ENCODE measurements around the gene RAMACL. TPM values are rescaled to one million over a fixed set of nuclear protein-coding genes. Genes with fewer than 3 reads are reported as not detected.

The RAMACL gene
- total RNA-seq, 1 experiment from 2014 or later: 0.26 TPM

GRCh38 chr6:166595061-166595780, 8.7 kb upstream of the RAMACL start:
- no peak for ATAC-seq
- TF ChIP-seq EZH2phosphoT487 (IDR thresholded peaks at IDR 0.05; ENCODE audit: borderline replicate concordance, low read length) (no peak), EZH2 (IDR thresholded peaks at IDR 0.05; ENCODE audit: low read length, unreplicated experiment) (no peak)
- TF ChIP-seq, protein P1, sequence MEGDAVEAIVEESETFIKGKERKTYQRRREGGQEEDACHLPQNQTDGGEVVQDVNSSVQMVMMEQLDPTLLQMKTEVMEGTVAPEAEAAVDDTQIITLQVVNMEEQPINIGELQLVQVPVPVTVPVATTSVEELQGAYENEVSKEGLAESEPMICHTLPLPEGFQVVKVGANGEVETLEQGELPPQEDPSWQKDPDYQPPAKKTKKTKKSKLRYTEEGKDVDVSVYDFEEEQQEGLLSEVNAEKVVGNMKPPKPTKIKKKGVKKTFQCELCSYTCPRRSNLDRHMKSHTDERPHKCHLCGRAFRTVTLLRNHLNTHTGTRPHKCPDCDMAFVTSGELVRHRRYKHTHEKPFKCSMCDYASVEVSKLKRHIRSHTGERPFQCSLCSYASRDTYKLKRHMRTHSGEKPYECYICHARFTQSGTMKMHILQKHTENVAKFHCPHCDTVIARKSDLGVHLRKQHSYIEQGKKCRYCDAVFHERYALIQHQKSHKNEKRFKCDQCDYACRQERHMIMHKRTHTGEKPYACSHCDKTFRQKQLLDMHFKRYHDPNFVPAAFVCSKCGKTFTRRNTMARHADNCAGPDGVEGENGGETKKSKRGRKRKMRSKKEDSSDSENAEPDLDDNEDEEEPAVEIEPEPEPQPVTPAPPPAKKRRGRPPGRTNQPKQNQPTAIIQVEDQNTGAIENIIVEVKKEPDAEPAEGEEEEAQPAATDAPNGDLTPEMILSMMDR (conservative IDR thresholded peaks at IDR 0.05; ENCODE audit: low read depth, low read length): no peak
- Histone ChIP-seq H3K4me2 (ENCODE audit: low read length) (no peak overlapping the region), H3K27me3 (ENCODE audit: low read length) (no peaks in the 10 kb centered on the region), H3K9me3 (ENCODE audit: low read length) (no peaks in the 10 kb centered on the region), H3K27ac (ENCODE audit: low read length) (no peak overlapping the region), H3K9me2 (replicated peaks; ENCODE audit: low read length) (no peaks in the 10 kb centered on the region), H3K79me2 (ENCODE audit: low read length) (no peaks in the 10 kb centered on the region), H2AFZ (ENCODE audit: low read length) (no peak overlapping the region), H3K4me1 (ENCODE audit: insufficient read depth, low read length) (no peaks in the 10 kb centered on the region), H3F3A (ENCODE audit: low read length, unreplicated experiment) (no peaks in the 10 kb centered on the region), H4K20me1 (ENCODE audit: low read length) (no peaks in the 10 kb centered on the region), H3K9ac (ENCODE audit: low read length) (no peak overlapping the region), H3K4me3 (ENCODE audit: low read length) (no peak overlapping the region), H3K36me3 (ENCODE audit: low read depth, low read length) (no peaks in the 10 kb centered on the region)
- no peak for DNase-seq
- no TSS peak for BruUV-seq (replicated peaks)
- intact Hi-C loops (cut with micrococcal nuclease): no loop called here
- CTCF ChIA-PET: no interaction called here
- POLR2A ChIA-PET (ENCODE audit: unreplicated experiment): no interaction called here

DNA sequence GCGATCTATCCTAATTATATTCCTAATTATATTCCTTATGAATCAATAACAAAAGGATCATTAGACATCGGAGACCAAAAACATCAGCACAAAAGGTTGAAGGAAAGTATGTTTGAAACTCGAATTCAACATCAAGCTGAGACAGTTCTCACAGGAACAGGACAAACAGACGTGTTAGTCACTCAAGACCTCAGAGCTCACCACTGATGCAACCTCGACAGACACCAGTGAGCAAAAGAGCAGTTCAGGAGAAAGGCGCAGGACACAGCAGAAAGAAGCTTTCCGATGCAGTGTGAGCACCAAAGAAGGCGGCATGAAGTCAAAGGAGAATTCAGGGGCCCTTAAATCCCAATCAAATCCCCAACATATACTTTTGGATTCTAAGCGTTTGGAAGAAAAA, 6.3 kb upstream of the RAMACL start:
- TF ChIP-seq EZH2phosphoT487 (IDR thresholded peaks at IDR 0.05; ENCODE audit: borderline replicate concordance, low read length) (no peak), EZH2 (IDR thresholded peaks at IDR 0.05; ENCODE audit: low read length, unreplicated experiment) (no peak)
- TF ChIP-seq, protein P1 (conservative IDR thresholded peaks at IDR 0.05; ENCODE audit: low read depth, low read length): no peak
- no peak overlapping the region for H3K4me2 ChIP-seq (ENCODE audit: low read length)
- H2AFZ ChIP-seq (ENCODE audit: low read length): no peak overlapping the region
- intact Hi-C loops (cut with micrococcal nuclease): no loop called here
- no peaks in the 10 kb centered on the region for H3K9me2 ChIP-seq (replicated peaks; ENCODE audit: low read length)
- no peaks in the 10 kb centered on the region for H3K27me3 ChIP-seq (ENCODE audit: low read length)
- no peaks in the 10 kb centered on the region for H3K36me3 ChIP-seq (ENCODE audit: low read depth, low read length)
- no peaks in the 10 kb centered on the region for H3K79me2 ChIP-seq (ENCODE audit: low read length)
- no peak overlapping the region for H3K27ac ChIP-seq (ENCODE audit: low read length)
- ChIA-PET POLR2A (ENCODE audit: unreplicated experiment) (no interaction called here), CTCF (no interaction called here)
- H4K20me1 ChIP-seq (ENCODE audit: low read length): no peaks in the 10 kb centered on the region
- no TSS peak for BruUV-seq (replicated peaks)
- H3K4me3 ChIP-seq (ENCODE audit: low read length): no peak overlapping the region
- no peaks in the 10 kb centered on the region for H3F3A ChIP-seq (ENCODE audit: low read length, unreplicated experiment)
- DNase-seq: no peak
- H3K9me3 ChIP-seq (ENCODE audit: low read length): no peaks in the 10 kb centered on the region
- no peak overlapping the region for H3K9ac ChIP-seq (ENCODE audit: low read length)
- no peak for ATAC-seq
- H3K4me1 ChIP-seq (ENCODE audit: insufficient read depth, low read length): no peaks in the 10 kb centered on the region

GRCh38 chr6:166591961-166592520, 5.6 kb upstream of the RAMACL start:
- Histone ChIP-seq H3K36me3 (ENCODE audit: low read depth, low read length) (no peaks in the 10 kb centered on the region), H4K20me1 (ENCODE audit: low read length) (no peaks in the 10 kb centered on the region), H3K9me2 (replicated peaks; ENCODE audit: low read length) (no peaks in the 10 kb centered on the region), H3K27ac (ENCODE audit: low read length) (no peak overlapping the region), H3K27me3 (ENCODE audit: low read length) (no peaks in the 10 kb centered on the region), H3K4me2 (ENCODE audit: low read length) (no peak overlapping the region), H3K4me3 (ENCODE audit: low read length) (no peak overlapping the region), H3K9me3 (ENCODE audit: low read length) (no peaks in the 10 kb centered on the region), H2AFZ (ENCODE audit: low read length) (no peak overlapping the region), H3F3A (ENCODE audit: low read length, unreplicated experiment) (no peaks in the 10 kb centered on the region), H3K79me2 (ENCODE audit: low read length) (no peaks in the 10 kb centered on the region), H3K4me1 (ENCODE audit: insufficient read depth, low read length) (no peaks in the 10 kb centered on the region), H3K9ac (ENCODE audit: low read length) (no peak overlapping the region)
- no peak for ATAC-seq
- ChIA-PET CTCF (no interaction called here), POLR2A (ENCODE audit: unreplicated experiment) (no interaction called here)
- no peak for DNase-seq
- intact Hi-C loops (cut with micrococcal nuclease): no loop called here
- TF ChIP-seq, protein P1 (conservative IDR thresholded peaks at IDR 0.05; ENCODE audit: low read depth, low read length): no peak
- TF ChIP-seq EZH2 (IDR thresholded peaks at IDR 0.05; ENCODE audit: low read length, unreplicated experiment) (no peak), EZH2phosphoT487 (IDR thresholded peaks at IDR 0.05; ENCODE audit: borderline replicate concordance, low read length) (no peak)
- no TSS peak for BruUV-seq (replicated peaks)
